Stimulated activated CD8-positive, alpha-beta memory T cell treated with anti-CD3 and anti-CD28 coated beads, Interleukin-4, amount 100 ng/mL, for 1 hour (primary cell): Measurements from ENCODE around the gene C19orf47.

Experiments used
- DNase-seq, 2 donors: peaks; one replicate each; pipeline ENCODE4 v3.0.0-alpha.2; 2020; ENCODE audit warnings: low read depth in 2 of 2, low spot score in 1 of 2

C19orf47 gene

GRCh38 chr19:40283414-40284250 lies 64.6 kb downstream of the C19orf47 start:
- DNase-seq = no peak

DNA sequence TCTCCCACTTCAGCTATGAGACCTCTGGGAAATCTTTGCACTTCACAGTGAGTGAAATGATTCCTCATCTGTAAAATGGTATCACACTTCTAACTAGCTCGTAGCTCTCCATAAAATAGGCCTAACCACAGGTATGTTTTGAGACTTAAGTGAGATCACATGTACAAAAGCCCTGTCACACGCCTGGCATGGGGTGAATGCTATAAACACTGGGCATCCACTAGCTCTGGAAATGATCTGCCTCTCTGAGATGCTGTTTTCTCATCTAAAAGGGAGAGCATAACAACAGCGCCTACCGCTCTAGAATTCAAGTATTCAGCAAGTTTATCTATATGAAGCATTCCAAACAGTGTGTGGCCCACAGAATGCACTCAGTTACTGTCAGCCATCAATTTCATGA lies 65.3 kb downstream of the C19orf47 start:
- no peak for DNase-seq

- DNase-seq = no peak
Observed at GRCh38 chr19:40282209-40282580, 66.0 kb downstream of the C19orf47 start.

DNA sequence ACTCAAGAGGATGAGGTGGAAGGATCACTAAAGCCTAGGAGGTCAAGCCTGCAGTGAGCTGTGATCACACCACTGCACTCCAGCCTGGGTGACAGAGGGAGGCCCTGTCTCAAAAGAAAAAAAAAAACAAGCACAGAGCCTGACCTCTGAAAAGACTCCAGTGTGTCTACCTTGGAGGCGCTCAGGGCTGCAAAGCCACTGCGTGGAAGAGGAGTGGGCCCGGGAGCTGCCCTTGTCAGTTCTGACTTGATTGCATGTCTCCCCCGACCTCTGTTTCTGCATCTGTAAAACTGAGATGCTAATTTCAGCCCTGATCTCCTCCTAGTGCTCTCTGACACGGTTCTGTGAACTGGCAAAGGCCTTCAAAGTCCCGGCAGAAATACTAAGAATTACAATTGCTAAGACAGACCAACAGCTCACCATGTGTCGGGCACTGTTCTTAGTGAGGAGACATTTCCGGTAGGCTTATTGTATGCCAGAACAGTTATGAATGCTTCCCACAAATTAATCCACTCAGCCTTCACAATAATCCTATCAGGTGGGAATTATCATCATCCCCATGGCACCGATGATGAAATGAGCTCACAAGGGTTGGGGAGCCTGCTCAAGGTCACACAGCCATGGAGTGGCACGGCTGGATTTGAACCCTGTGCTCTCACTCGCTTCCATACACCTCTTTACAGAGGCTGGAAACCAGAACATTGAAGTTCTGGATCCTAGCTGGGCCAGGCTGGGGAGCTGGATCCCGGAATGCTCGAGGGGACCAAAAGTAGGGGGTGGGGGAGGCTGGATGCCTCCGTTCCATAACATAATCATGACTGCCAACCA lies 66.6 kb downstream of the C19orf47 start:
- DNase-seq = no peak

DNA sequence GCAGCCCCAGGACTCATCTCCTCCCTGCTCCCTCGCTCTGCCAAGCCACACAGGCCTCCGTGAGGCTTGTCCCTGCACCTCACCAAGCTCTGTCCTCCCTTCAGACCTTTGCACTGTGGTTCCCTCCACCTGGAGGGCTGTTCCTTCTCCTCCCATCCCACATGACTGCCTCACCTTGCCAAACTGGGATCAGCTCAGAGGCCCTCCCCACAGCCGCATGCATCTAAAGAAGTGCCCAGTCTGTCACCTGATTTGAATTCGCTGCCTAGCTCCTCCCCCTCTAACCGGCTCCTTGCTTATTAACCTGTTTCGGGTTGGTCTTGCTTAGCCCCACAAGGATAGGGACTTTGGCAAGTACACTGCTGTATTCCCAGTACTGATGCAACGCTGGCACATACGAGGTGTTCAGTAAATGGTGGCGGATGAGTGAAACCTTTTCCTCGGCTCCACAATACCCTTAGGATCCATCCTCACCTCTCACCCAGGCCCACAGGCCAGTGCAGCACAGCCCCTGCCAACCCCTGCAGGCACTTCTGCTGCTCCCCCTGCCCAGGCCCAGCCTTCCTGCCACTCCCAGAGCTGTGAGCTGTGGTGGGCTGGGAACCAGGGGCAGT lies 67.5 kb downstream of the C19orf47 start:
- DNase-seq = no peak

DNA sequence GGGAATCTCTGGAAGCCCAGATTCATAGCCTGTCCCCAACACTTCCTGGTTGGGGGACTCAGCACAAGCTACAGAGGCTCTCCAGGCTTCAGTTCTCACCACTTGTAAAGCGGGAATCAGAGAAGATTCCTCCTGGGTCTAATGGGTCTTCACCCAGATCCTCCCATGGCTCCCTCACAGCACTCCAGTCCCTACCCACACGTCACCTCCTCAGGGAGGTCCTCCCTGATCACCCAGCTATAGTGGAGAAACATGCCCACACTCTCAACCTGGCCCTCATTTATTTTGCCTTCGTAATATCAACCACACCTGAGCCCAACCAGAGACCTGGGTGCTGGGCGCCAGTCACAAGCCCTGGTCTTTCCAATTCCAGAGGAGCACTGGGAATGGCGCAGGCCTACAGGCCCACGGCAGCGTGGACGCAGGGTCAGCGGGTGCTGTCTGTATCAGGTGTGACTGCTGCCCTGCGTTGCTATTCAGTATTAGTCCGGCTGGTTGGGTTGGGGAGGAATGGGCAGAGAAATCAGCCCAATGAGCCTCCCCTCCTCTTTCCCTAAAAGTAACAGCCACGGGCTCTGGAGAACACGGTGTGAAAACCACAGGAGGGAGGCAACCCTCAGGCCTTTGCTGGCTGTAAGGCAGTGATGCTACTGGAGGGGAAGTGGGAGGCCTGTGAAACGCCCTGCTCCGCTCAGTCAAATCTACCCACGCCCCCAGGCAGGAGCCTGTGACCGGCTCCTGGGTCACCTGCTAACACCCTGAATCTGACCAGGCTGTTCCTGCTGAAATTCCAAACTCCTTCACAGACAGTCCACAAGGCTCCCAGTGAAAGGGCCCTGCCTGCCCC lies 68.2 kb downstream of the C19orf47 start:
- DNase-seq = no peak

DNA sequence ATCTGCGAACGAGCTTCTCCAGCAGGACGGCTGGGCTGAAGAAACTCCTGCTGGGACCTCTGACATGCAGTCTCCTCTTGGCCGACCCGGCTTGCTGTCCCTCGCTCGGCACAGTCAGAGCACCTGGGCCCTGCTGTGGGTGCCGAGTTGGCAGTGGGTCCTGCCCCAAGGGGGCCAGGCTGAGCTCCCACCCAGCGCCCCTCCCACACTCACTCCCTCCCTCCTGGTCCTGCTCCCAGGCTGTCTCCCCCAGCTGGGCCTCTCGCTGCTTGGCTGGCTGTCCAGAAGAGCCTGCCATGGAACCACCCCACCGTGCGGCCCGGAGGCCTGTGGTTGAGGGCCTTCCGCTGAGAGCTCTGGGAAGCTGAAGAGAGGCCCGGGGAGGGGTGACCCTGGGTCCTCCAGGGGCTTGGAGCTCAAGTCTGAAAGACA lies 69.1 kb downstream of the C19orf47 start:
- DNase-seq = no peak

DNA sequence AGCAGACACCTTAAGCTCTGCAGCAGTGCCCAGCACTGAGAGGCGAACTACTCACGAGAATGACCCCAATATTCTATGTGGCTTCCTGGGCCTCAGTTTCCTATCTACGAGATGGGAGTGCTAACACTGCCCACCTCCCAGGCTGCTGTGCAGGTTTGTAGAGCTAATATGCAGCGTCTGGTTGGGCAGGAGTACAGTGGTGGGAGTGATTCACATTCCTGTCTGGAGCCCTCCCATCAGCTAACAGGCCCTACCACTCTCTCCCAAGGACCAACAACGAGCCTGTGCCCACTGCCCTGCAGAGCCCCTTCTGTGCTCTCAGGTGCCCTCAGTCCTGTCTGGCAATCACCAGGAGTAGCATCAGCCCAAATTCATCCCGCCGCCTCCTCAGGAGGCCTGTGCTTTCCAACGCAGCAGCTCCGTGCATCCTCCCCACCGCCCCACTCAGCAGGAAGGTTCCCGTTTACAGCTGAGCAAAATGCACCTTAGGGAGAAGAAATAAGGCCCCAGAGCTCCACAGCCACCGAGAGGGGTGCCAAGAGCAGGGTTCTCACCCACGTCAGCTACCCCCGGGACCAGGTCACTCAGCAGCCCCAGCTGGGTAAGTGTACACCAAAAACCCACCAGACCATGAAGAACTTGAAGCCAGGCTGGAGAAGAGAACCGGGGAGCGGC lies 69.7 kb downstream of the C19orf47 start:
- DNase-seq = no peak

GRCh38 chr19:40277356-40278059 lies 70.7 kb downstream of the C19orf47 start:
- no peak for DNase-seq

DNA sequence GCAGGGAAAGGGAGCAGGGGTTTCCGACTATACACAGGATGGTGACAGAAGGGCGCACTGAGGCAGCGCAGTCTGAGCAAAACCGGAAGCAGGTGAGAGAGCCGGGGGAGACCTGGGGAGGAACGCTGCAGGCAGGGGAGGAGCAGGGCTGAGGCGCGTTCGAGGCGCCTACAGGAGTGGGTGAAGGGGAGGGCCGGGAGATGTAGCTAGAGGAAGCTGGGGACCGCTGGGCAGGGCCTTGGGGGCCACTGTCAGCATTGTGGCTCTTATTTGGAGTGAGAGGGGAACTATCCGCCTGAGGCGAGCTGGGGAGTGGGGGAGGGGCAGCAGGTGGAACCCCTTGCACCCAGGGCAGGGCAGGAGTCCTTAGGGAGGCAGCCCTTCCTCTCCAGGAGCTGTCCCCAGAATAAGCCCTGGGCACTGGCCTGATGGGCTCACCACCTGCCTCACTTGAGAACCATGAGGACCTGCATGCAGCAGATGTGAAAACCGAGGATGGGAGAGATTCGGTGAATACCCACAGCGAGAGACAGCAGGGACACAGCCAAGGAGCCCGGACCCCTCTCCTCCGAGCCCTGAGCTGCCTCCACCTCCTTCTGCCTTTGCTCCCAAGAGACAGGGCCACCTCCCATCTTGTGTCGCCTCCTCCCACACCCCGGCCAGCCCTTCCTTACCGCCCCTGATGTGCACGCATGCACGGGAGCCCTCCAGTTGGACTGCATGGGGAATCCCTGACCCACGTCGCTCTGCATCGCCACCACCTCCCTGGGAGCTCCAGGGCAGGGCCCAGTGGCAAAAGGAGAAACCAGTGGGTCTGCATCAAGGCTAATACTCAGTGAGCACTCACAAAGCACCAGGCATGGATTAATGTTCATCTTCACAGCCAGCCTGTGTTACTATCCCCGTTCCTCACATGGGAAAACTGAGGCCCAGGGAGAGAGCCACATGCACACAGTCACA lies 73.3 kb downstream of the C19orf47 start:
- DNase-seq = no peak

DNA sequence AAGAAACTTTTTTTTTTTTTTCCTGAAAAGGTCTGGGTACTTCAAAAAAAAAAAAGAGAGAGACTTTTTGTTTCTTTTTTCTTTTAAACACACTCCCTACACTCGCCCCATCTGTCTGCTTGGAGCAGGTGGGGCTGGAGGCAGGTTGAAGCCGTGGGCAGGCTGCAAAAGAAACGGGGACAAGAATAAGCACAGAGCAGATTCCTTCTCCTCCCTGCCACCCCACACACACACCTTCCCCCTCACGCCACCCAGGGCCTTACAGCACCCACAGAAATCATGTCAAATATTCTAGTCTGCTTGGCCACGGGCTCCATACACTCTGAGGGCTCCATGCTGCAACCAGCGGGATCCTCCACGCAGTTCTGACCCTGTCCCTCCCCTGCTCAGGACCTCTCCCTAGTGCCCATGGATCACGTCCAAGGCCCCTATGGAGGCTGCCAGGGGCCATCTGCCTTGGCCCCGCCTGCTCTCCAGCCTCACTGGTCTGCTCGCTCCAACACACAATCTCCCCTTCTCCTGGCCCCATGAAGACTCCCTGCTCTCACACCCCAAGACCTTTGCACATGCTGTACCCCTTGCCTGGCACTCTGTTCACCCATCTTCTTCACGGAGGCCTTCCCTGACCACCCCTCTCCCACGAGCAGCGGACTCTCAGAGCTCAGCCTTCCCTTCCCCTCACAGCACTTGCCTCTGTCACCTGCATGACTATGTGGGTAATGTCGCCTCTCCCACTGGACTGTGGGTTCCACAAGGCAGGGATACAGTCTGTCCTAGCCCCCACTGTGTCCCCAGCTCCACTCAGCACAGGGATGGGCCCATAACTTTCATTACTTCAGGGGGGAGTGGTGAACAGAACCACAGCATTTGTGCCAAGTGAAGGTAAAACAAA lies 74.5 kb downstream of the C19orf47 start:
- no peak for DNase-seq

GRCh38 chr19:40272261-40272660 lies 75.9 kb downstream of the C19orf47 start:
- DNase-seq = no peak

DNA sequence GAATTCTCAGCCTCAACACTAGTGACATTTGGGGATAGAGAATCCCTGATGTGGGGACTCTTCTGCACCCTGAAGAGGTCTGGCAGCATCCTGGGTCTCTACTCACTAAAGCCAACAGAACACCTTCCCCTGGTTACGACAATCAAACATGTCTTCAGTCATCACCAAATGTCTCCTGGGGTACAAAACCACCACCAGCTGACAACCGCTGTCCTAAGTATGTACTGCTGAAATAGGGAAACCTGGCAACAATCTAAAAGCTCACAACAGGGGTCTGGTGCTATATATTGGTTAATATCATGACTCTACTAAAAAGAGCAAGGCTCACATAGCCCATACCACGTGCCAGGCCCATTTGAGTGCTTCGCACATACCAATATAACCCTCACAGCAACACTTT lies 76.5 kb downstream of the C19orf47 start:
- no peak for DNase-seq

DNA sequence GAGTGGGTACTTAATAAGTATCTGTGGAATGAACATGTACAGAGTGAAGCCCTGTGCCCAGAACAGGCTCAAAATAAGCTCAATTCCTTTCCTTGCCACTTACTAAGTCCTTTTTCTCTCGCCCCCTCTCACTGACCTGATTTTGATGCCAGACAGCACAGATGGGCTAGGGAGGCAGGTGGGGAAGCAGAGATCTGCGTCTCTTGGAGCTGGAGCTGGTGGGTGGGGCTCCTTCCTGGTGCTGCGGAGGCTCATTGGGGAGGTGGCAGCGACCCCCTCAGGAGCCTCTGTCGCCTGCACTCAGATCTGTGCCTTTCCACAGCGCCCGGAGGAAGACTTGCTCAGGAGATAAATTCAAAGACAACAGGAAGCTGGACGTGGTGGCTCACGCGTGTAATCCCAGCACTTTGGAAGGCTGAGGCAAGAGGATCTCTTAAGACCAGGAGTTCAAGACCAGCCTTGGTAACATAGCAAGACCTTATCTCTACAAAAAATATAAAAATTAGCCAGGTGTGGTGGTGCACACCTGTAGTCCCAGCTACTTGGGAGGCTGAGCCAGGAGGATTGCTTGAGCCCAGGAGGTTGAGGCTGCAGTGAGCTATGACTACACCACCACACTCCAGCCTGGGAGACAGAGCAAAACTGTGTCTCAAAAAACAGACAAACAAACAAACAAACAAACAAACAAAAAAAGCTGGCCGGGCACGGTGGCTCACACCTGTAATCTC lies 77.7 kb downstream of the C19orf47 start:
- DNase-seq = no peak
